ENCODE data around the gene PID1. TPM values are rescaled to one million over a fixed set of nuclear protein-coding genes. Genes with fewer than 3 reads are reported as not detected.

PID1 gene
- 15.4 TPM for total RNA-seq

GRCh38 chr2:229270551-229271410, at the start of gene PID1:
TSS of gene PID1 (minus strand) at chr2:229271287. CDS start at chr2:229271043, 244 bp downstream.
- peak; percentile 79 for DNase-seq

DNA sequence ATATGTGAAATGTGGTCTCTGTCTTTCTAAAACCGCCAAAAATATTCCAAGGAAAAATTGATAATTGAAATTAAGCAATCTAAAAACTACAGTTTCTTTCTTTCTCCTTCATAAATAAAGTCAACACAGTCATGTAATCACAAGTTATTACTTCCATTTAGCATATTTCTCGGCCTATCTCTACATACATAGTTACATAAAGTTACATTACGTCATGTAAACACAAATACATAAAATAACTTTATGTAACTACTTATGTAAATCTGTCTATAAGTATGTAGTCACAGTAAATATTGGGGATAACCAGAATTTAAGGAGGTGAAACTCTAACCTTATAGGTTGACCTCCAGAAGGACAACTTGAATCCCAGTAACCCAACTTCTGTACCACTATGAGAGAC, 48.5 kb upstream of the PID1 start:
- DNase-seq, result no peak

- no peak for DNase-seq
These were observed 43.0 kb upstream of the PID1 start for GRCh38 chr2:229314117-229314516.

DNA sequence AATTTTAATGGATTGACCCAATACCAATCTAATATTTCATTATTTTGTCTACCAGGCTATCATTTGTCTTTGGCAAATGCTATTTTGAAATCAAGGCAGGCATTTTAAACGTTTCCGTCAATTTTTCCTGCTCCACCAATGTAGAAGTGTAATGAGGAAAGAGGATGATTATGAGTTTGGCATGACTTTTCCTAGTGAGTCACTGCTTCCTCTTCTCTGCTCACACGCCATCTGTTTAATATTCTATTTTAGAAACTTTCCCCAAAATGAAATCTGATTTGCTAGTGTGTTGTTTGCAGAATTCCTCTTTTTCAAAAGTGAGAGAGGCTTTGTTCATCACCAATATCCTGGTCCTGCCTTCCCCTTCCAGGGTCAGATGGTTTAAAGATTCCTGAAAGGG, 42.5 kb upstream of the PID1 start:
- no peak for DNase-seq

- DNase-seq, result no peak
These were observed 30.1 kb upstream of the PID1 start for GRCh38 chr2:229301237-229301636.

DNA sequence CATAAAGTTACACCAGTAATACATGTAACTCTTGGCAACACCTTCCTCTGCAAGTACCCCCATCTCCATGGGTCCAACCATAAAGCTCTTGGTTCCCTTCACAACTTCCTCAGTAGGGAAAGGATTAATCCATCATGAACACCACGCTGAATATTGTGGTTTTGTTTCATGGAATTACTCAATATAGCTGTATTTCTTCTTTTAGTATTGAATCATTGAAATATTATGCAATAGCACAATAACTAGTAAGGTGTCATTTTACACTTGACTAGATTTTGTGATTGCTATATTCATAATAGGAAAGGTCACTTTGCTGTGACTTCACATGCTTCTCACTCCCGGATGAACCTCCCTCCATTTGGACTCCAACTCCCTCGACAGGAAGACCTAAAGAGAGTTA, 29.7 kb upstream of the PID1 start:
- no peak for DNase-seq

DNA sequence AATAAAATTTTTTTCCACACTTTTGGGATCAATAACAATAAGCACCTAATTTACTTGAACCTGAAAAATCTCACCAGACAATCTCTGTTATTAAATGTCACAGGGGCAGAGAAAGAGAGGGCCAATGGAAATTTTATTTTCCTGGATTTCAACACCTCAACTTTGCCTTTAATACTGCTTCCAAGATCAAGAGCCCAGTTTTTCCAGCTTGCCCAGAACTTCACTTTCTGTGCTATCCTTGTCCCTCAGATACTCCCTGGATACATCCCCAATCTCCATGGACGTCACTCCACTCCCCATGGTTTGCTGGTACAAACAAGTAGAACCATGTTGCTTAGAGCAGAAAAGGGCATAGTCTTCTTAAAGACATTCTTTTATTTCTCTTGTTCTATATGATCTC, 29.3 kb upstream of the PID1 start:
- DNase-seq, result no peak

DNA sequence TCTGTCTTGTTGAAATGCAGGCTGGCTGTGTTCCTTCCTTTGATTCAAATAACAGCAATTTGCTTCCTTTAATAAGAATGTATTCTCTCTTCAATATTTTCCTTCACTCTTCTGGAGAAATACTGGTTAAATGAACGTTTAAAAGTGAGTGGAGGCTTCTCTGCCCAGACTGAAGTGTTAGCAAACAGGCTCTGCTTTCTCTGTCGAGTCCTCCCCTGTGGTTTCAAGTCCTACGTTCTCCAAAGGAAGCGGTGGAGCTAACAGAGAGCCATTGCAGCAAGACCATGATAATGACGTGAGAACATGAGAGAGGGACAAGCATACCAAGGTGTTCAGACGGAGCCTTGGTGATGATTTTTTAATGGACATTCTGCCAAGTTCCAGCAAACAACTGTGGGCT, 26.2 kb upstream of the PID1 start:
- DNase-seq, result no peak

DNA sequence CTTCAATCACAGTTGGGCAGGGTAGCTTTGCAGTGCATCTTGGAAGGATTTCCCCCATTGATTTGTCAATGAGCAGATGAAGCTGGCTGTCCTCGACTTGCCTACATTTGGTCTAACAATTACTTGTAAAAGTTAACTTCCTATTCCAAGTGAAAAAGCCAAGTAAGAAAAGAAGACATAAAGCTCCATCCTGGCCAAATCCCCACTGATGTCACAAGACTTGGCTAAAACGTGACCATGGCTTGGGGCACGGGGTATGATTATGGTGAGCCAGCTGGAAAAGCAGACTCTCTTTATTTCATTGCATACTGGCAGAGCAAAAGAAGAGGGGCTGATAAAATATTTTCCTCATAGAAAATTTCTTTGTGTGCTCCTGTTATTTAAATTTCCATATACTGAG, 25.4 kb upstream of the PID1 start:
- DNase-seq, result no peak

- DNase-seq, result no peak
These were observed 24.9 kb upstream of the PID1 start for GRCh38 chr2:229296016-229296415.

DNA sequence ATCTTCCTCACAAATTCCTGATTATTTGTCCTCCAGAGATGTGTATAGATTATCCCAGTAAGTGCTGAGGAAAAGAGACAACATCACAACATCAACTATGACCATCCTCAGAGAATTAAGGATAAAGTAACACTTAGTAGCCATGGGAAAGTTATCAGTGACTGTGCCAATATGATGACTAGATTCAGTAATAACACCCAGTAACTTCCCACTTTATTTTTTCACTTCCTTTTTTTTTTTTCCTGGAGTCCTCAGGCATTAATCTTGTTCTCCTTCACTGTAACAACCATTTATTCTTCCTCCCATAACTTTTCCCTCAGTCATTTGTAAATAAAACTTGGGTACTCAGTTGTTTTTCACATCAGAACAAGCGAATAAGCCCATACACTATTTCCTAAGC, 16.7 kb upstream of the PID1 start:
- DNase-seq, result no peak

GRCh38 chr2:229282758-229283546, 11.9 kb upstream of the PID1 start:
- no peak for DNase-seq

DNA sequence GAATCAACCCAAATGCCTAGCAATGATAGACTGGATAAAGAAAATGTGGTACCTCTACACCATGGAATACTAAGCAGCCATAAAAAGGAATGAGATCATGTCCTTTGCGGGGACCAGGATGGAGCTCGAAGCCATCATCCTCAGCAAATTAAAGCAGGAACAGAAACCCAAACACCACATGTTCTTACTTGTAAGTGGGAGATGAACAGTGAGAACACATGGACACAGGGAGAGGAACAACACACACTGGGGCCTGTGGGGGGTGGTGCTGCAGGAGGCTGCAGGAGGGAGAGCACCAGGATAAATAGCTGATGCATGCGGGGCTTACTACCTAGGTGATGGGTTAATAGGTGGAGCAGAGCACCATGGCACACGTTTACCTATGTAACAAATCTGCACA, 8.4 kb upstream of the PID1 start:
- no peak for DNase-seq

- no peak for DNase-seq
These were observed 4.4 kb upstream of the PID1 start for GRCh38 chr2:229275506-229275905.

DNA sequence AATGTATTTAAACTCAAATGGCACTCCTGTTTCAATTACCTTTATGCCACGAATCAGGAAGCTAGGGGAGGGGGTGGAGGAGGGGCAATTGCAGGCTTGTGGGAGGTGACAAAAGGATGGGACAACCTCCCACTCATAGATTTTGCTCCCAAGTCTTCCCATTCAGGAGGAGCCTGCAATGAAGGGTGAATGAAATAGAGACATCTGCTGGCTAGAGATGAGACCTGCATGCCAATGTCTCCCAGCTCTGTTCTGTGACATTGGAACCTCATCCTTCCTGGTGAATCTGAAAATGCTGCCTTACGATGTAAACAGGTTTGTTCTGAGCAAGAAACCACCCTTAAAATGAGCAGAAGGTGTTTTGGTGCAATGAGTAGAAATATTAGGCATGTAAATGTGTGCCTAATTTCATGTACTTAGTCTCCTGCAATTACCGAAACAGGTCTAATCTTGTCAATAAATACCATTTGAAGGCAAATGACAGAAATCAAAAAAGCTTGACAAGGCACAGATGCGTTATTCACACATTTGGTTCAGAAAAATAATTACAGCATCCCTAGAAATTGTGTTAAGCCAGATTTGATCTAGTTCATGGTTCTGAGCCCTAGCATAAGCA, 2.7 kb upstream of the PID1 start:
- peak; percentile 88 for DNase-seq

DNA sequence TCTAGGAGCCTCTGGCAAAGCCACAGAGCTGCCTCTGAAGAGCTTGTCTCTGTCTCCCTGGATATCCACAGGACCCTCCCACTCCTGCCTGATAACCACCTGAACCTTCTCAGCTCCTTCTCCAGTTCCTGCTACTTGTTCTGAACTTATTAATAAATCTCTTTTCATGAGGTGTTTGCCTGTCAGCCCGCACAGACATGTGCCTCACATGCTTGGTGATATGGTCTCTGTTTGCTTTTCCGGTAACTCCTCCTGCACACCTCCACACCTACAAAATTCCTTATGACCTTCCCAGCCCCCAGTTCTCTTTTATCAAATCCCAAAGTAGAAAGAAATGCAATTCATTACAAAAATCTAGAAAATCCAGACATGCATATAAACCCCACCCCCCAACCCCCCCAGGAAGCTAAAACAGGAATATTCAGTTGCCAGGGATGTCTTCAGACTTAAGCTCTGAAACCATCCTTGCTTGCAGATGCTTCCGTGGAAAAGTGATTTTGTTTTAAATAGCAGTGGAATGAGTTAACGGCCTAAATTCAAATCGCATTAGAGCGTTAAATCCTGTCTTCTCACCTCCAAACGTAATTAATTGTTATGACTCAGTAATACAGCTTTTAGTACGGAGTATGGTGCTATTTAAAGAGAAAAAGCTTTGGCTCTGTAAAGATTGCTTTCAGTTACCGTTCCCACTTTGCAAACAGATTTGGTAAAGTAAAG, 2.1 kb upstream of the PID1 start:
- no peak for DNase-seq

GRCh38 chr2:229269941-229270340, 1.1 kb downstream of the PID1 start:
- no peak for DNase-seq

GRCh38 chr2:229269146-229269545, 1.9 kb downstream of the PID1 start:
- DNase-seq, result no peak

GRCh38 chr2:229268626-229269025, 2.5 kb downstream of the PID1 start:
- DNase-seq, result no peak

DNA sequence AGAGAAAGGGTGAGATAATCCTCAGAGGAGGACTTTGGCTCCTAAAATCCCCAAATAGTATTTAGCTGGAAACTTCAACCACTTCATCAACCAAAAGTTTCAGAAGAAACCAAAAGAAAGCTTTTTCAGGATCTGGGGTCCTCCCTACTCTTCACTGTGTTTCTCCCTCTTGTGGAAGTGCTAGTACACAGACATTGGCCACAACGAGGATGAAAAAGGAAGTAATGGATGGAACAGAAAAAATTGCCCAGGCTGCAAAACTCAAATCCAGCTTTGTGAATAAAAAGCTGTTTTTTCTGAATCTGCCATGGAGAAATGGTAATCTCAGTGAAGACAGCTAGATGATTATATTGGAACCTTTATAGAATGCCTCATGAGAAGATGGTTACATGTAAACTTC, 4.0 kb downstream of the PID1 start:
- no peak for DNase-seq

- no peak for DNase-seq
These were observed 5.4 kb downstream of the PID1 start for GRCh38 chr2:229265727-229266126.

DNA sequence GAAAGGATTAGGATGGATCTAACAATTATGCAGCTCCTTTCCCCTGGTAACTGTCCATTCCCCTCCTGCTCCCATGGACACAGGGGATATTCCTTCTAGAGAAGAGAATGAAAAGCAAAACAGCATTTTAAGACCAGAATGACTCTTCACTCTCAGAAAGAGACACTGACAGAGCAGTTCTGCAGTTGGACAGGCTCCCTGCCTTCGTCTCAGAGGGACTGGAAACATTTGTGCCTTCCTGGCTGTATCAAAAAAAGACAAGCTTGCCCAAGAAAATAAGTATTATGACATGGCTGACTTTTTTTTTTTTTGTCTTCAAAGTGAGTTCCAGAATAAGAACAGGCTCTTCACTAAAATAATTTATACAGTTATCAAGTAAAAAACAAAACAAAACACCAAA, 9.5 kb downstream of the PID1 start:
- DNase-seq, result no peak

DNA sequence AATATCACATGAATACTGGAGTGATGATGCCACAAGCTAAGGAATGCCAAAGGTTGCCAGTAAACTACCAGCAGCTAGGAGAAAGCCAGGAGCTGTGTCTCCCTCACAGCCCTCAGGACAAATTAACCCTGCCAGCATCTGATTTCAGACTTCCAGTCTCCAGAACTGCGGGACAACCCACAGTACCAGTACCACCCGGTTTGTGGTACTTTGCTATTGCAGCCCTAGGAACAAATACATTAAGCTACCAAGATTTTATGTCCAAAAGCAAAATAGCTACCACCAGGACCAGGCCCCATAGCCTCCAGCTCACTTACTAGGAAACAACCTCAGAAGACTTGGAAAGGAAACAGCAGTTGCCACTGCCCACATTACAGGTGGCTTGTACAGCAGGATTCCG, 10.0 kb downstream of the PID1 start:
- DNase-seq, result no peak
